ENCODE data around the gene PKN3. TPM values are rescaled to one million over a fixed set of nuclear protein-coding genes. Genes with fewer than 3 reads are reported as not detected.

Gene PKN3
- total and polyA plus RNA-seq, 2 of the 13 experiments (the other 11 are each of a cell fraction or from before 2014, with no cell fraction given) = 10.5 to 13.2 TPM

DNA sequence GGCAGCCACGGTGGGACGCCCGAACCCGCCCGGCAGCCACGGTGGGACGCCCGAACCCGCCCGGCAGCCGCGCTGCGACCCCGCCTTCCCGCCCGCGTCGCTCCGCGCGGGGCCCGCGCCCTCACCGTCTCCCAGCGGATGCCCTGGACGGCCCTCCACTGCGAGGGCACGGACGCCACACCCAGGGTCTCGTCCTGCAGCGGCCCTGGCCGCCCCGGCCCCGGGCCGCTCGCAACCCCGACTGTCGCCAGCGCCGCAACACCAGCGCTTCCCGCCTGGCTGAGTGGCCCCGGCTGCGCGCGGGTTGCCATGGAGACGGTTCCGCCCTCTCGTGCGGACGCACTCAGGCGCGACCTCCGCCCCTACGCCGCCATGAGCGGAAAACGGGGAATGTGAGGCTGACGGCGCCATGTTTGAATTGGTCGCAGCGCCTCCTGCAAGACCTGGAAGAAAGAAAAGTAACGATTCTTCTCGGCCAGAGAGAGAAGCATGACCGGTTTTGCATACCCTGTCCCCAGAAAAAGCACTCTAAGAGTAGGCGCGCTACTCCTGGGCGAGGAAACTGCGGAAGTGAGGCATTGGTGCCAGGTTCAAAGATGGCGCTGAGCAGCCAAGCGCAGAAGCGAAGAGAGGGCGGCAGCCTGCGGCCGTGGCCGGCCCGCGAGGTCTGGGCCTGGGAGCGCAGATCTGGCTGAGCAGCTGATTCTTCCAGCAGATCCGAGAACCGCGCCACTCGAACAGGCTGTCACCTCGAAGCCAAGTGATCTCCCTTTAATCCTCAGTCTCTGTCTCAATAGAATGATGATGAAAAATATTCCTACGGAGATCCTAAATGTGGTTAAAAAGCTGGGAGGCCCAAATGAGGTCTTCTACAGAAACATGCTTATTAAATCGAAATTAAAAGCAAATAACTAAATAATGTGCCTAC is 45.6 kb upstream of the PKN3 start, which contains the start of gene DYNC2I2 (continued):
- TF ChIP-seq ELF3 (CRISPR knock-in tag; IDR thresholded peaks at IDR 0.05) (peak; percentile 65), HNRNPK (IDR thresholded peaks at IDR 0.05; ENCODE audit: low read depth, low read length, poor library complexity, severe bottlenecking) (peak; percentile 54), ZNF577 (CRISPR knock-in tag; IDR thresholded peaks at IDR 0.05; ENCODE audit: borderline replicate concordance, low read depth) (no peak), ZNF260 (CRISPR knock-in tag; IDR thresholded peaks at IDR 0.05; ENCODE audit: borderline replicate concordance, low read depth) (no peak), DMAP1 (CRISPR knock-in tag; IDR thresholded peaks at IDR 0.05) (peak; percentile 97), ZFX (CRISPR knock-in tag; IDR thresholded peaks at IDR 0.05; ENCODE audit: low read depth) (peak; percentile 97), NCOA1 (CRISPR knock-in tag; IDR thresholded peaks at IDR 0.05) (no peak), TGIF2 (CRISPR knock-in tag; IDR thresholded peaks at IDR 0.05) (peak; percentile 70)
- TF ChIP-seq, protein P1, sequence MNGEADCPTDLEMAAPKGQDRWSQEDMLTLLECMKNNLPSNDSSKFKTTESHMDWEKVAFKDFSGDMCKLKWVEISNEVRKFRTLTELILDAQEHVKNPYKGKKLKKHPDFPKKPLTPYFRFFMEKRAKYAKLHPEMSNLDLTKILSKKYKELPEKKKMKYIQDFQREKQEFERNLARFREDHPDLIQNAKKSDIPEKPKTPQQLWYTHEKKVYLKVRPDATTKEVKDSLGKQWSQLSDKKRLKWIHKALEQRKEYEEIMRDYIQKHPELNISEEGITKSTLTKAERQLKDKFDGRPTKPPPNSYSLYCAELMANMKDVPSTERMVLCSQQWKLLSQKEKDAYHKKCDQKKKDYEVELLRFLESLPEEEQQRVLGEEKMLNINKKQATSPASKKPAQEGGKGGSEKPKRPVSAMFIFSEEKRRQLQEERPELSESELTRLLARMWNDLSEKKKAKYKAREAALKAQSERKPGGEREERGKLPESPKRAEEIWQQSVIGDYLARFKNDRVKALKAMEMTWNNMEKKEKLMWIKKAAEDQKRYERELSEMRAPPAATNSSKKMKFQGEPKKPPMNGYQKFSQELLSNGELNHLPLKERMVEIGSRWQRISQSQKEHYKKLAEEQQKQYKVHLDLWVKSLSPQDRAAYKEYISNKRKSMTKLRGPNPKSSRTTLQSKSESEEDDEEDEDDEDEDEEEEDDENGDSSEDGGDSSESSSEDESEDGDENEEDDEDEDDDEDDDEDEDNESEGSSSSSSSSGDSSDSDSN (CRISPR knock-in tag; IDR thresholded peaks at IDR 0.05) = peak; percentile 94
- TF ChIP-seq, protein P2, sequence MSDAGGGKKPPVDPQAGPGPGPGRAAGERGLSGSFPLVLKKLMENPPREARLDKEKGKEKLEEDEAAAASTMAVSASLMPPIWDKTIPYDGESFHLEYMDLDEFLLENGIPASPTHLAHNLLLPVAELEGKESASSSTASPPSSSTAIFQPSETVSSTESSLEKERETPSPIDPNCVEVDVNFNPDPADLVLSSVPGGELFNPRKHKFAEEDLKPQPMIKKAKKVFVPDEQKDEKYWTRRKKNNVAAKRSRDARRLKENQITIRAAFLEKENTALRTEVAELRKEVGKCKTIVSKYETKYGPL (CRISPR knock-in tag; IDR thresholded peaks at IDR 0.05) = 0 out of 2 replicates have a peak, but pooled peaks have one; percentile 45
